ENCODE results near the gene PRR22.

Gene PRR22

DNA sequence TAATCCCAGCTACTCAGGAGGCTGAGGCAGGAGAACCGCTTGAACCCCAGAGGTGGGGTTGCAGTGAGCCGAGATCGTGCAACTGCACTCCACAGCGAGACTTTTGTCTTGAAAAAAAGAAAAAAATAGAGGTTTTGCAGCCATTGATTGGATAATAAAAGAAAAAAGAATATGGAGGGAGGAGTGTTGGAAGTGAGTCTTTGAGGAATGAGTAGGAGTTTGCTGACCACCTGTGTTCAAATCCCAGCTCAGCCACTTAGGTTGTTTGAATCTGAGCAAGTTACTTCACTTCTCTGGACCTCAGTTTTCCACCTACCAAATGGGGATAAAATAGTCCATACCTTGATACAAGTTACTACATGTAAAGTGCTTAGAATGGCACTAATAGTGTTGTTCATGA is 26.6 kb upstream of the PRR22 start:
- Histone ChIP-seq H3K18ac (ENCODE audit: low read length) (no peak overlapping the region), H3K4ac (ENCODE audit: low read length) (no peak overlapping the region), H4K8ac (ENCODE audit: low read depth, low read length) (no peak overlapping the region), H3K79me1 (ENCODE audit: low read depth, low read length) (peaks cover 2% of the 10 kb centered on the region), H2BK15ac (ENCODE audit: low read length) (no peak overlapping the region), H2BK5ac (ENCODE audit: low read length) (no peak overlapping the region), H3K14ac (ENCODE audit: low read length) (no peak overlapping the region), H2BK12ac (ENCODE audit: low read length) (no peak overlapping the region), H3K9ac (ENCODE audit: low read depth, low read length, poor library complexity) (no peak overlapping the region), H2AFZ (ENCODE audit: low read length) (no peak overlapping the region), H3K4me3 (ENCODE audit: low read length in 2 of 2) (no peak overlapping the region), H3K4me2 (ENCODE audit: insufficient read depth, low read length, poor library complexity, severe bottlenecking) (no peak overlapping the region), H4K91ac (ENCODE audit: low read depth, low read length, poor library complexity) (no peak overlapping the region), H3K9me3 (replicated peaks in 1 of 2; ENCODE audit: control insufficient read depth in 2 of 2, insufficient read depth in 1 of 2, low read depth in 1 of 2, low read length in 2 of 2) (no peaks in the 10 kb centered on the region), H2BK120ac (ENCODE audit: low read depth, low read length) (no peak overlapping the region), H2AK5ac (ENCODE audit: low read depth, low read length) (no peak overlapping the region), H3K27me3 (ENCODE audit: control insufficient read depth in 3 of 3, insufficient read depth in 3 of 3, low read depth in 1 of 3, low read length in 3 of 3) (peaks cover 0 to 2% (median 0%) of the 10 kb centered on the region in 3 experiments), H3K4me1 (ENCODE audit: control insufficient read depth in 2 of 2, insufficient read depth in 1 of 2, low read depth in 1 of 2, low read length in 2 of 2) (peaks cover 2 to 7% of the 10 kb centered on the region in 2 donors), H3K36me3 (replicated peaks in 1 of 2; ENCODE audit: control insufficient read depth in 2 of 2, insufficient read depth in 2 of 2, low read length in 2 of 2) (no peaks in the 10 kb centered on the region), H3K27ac (replicated peaks; ENCODE audit: low read length) (no peak overlapping the region), H3K23ac (ENCODE audit: low read depth, low read length, poor library complexity) (no peak overlapping the region)
- DNase-seq (ENCODE audit: low spot score): no peak
- WGBS, 2 donors (ENCODE audit: extremely low coverage in 2 of 2, insufficient read length in 2 of 2, insufficient replicate concordance in 1 of 2): no CpG with 5 or more reads among the region's 4 CpGs

DNA sequence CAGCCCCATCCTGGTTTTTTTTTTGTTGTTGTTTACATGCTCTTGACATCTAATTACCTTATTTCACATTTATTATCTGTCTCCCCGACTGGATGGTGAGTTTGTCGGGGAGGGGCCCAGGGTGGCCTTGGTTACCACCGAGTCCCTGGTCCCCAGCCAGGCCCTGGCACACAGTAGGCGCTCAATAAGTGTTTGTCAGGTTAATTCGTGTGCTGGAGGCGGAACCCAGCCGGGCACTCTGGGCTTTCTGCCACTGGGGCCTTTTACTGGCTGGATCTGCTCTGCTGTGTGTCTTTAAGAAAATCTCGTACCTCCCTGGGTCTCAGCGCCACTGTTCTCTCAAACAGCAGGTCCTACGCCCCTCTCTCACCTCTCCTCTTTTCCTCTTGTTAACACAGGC is 24.9 kb upstream of the PRR22 start:
- Histone ChIP-seq H3K27me3 (ENCODE audit: control insufficient read depth in 3 of 3, insufficient read depth in 3 of 3, low read depth in 1 of 3, low read length in 3 of 3) (peaks cover 0 to 12% (median 7%) of the 10 kb centered on the region in 3 experiments), H2BK5ac (ENCODE audit: low read length) (no peak overlapping the region), H3K14ac (ENCODE audit: low read length) (no peak overlapping the region), H2AFZ (ENCODE audit: low read length) (no peak overlapping the region), H3K4me1 (ENCODE audit: control insufficient read depth in 2 of 2, insufficient read depth in 1 of 2, low read depth in 1 of 2, low read length in 2 of 2) (peaks cover 5 to 8% of the 10 kb centered on the region in 2 donors), H3K9ac (ENCODE audit: low read depth, low read length, poor library complexity) (no peak overlapping the region), H3K4me3 (ENCODE audit: low read length in 2 of 2) (no peak overlapping the region), H3K4me2 (ENCODE audit: insufficient read depth, low read length, poor library complexity, severe bottlenecking) (no peak overlapping the region), H2BK12ac (ENCODE audit: low read length) (no peak overlapping the region), H3K9me3 (replicated peaks in 1 of 2; ENCODE audit: control insufficient read depth in 2 of 2, insufficient read depth in 1 of 2, low read depth in 1 of 2, low read length in 2 of 2) (no peaks in the 10 kb centered on the region), H3K23ac (ENCODE audit: low read depth, low read length, poor library complexity) (no peak overlapping the region), H2BK15ac (ENCODE audit: low read length) (no peak overlapping the region), H2BK120ac (ENCODE audit: low read depth, low read length) (no peak overlapping the region), H3K4ac (ENCODE audit: low read length) (no peak overlapping the region), H4K8ac (ENCODE audit: low read depth, low read length) (no peak overlapping the region), H2AK5ac (ENCODE audit: low read depth, low read length) (no peak overlapping the region), H3K36me3 (replicated peaks in 1 of 2; ENCODE audit: control insufficient read depth in 2 of 2, insufficient read depth in 2 of 2, low read length in 2 of 2) (no peaks in the 10 kb centered on the region), H3K79me1 (ENCODE audit: low read depth, low read length) (peaks cover 4% of the 10 kb centered on the region), H4K91ac (ENCODE audit: low read depth, low read length, poor library complexity) (no peak overlapping the region), H3K27ac (replicated peaks; ENCODE audit: low read length) (no peak overlapping the region), H3K18ac (ENCODE audit: low read length) (no peak overlapping the region)
- no CpG with 5 or more reads among the region's 10 CpGs for WGBS, 2 donors (ENCODE audit: extremely low coverage in 2 of 2, insufficient read length in 2 of 2, insufficient replicate concordance in 1 of 2)
- DNase-seq (ENCODE audit: low spot score): no peak

DNA sequence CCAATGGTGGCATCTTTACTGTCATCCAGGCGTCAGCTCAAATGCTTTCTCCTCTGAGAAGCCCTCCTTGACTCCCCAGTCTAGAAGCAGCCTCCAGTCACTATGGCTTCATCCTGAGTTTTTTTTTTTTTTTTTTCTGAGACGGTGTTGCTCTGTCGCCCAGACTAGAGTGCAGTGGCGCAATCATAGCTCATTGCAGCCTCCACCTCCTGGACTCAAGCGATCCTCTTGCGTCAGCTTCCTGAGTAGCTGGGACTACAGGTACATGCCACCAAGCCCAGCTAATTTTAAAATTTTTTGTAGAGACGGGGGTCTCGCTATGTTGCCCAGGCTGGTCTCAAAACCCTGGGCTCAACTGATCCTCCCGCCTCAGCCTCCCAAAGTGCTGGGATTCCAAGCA is 24.5 kb upstream of the PRR22 start:
- Histone ChIP-seq H3K79me1 (ENCODE audit: low read depth, low read length) (peaks cover 4% of the 10 kb centered on the region), H3K4me1 (ENCODE audit: control insufficient read depth in 2 of 2, insufficient read depth in 1 of 2, low read depth in 1 of 2, low read length in 2 of 2) (peaks cover 8% of the 10 kb centered on the region in 2 donors), H3K27me3 (ENCODE audit: control insufficient read depth in 3 of 3, insufficient read depth in 3 of 3, low read depth in 1 of 3, low read length in 3 of 3) (peaks cover 0 to 13% (median 8%) of the 10 kb centered on the region in 3 experiments)

GRCh38 chr19:5808120-5808816 is 23.7 kb upstream of the PRR22 start:
- peaks cover 0 to 13% (median 12%) of the 10 kb centered on the region in 3 experiments for H3K27me3 ChIP-seq (ENCODE audit: control insufficient read depth in 3 of 3, insufficient read depth in 3 of 3, low read depth in 1 of 3, low read length in 3 of 3)
- no peak overlapping the region for H3K4ac ChIP-seq (ENCODE audit: low read length)
- H4K8ac ChIP-seq (ENCODE audit: low read depth, low read length): no peak overlapping the region
- no peak overlapping the region for H2AK5ac ChIP-seq (ENCODE audit: low read depth, low read length)
- H3K4me2 ChIP-seq (ENCODE audit: insufficient read depth, low read length, poor library complexity, severe bottlenecking): no peak overlapping the region
- no peak overlapping the region for H2BK120ac ChIP-seq (ENCODE audit: low read depth, low read length)
- peaks cover 0 to 5% of the 10 kb centered on the region in 2 donors for H3K9me3 ChIP-seq (replicated peaks in 1 of 2; ENCODE audit: control insufficient read depth in 2 of 2, insufficient read depth in 1 of 2, low read depth in 1 of 2, low read length in 2 of 2)
- no peak overlapping the region for H3K4me3 ChIP-seq (ENCODE audit: low read length in 2 of 2)
- H3K4me1 ChIP-seq (ENCODE audit: control insufficient read depth in 2 of 2, insufficient read depth in 1 of 2, low read depth in 1 of 2, low read length in 2 of 2): peaks cover 11 to 14% of the 10 kb centered on the region in 2 donors
- no CpG with 5 or more reads among the region's 21 CpGs for WGBS, 2 donors (ENCODE audit: extremely low coverage in 2 of 2, insufficient read length in 2 of 2, insufficient replicate concordance in 1 of 2)
- H3K36me3 ChIP-seq (replicated peaks in 1 of 2; ENCODE audit: control insufficient read depth in 2 of 2, insufficient read depth in 2 of 2, low read length in 2 of 2): no peaks in the 10 kb centered on the region
- H4K91ac ChIP-seq (ENCODE audit: low read depth, low read length, poor library complexity): no peak overlapping the region
- no peak overlapping the region for H3K18ac ChIP-seq (ENCODE audit: low read length)
- no peak for DNase-seq (ENCODE audit: low spot score)
- no peak overlapping the region for H3K23ac ChIP-seq (ENCODE audit: low read depth, low read length, poor library complexity)
- H2AFZ ChIP-seq (ENCODE audit: low read length): no peak overlapping the region
- H3K9ac ChIP-seq (ENCODE audit: low read depth, low read length, poor library complexity): no peak overlapping the region
- no peak overlapping the region for H2BK12ac ChIP-seq (ENCODE audit: low read length)
- peaks cover 4% of the 10 kb centered on the region for H3K79me1 ChIP-seq (ENCODE audit: low read depth, low read length)
- no peak overlapping the region for H2BK15ac ChIP-seq (ENCODE audit: low read length)
- H2BK5ac ChIP-seq (ENCODE audit: low read length): no peak overlapping the region
- no peak overlapping the region for H3K14ac ChIP-seq (ENCODE audit: low read length)
- H3K27ac ChIP-seq (replicated peaks; ENCODE audit: low read length): no peak overlapping the region

More for the DNA sequence above, 24.5 kb upstream of the PRR22 start:
- Histone ChIP-seq H2AFZ (ENCODE audit: low read length) (no peak overlapping the region), H2BK15ac (ENCODE audit: low read length) (no peak overlapping the region), H2BK120ac (ENCODE audit: low read depth, low read length) (no peak overlapping the region), H3K9me3 (replicated peaks in 1 of 2; ENCODE audit: control insufficient read depth in 2 of 2, insufficient read depth in 1 of 2, low read depth in 1 of 2, low read length in 2 of 2) (no peaks in the 10 kb centered on the region), H3K4me2 (ENCODE audit: insufficient read depth, low read length, poor library complexity, severe bottlenecking) (no peak overlapping the region), H3K23ac (ENCODE audit: low read depth, low read length, poor library complexity) (no peak overlapping the region), H2BK5ac (ENCODE audit: low read length) (no peak overlapping the region), H2BK12ac (ENCODE audit: low read length) (no peak overlapping the region), H3K36me3 (replicated peaks in 1 of 2; ENCODE audit: control insufficient read depth in 2 of 2, insufficient read depth in 2 of 2, low read length in 2 of 2) (no peaks in the 10 kb centered on the region), H3K9ac (ENCODE audit: low read depth, low read length, poor library complexity) (no peak overlapping the region), H3K4ac (ENCODE audit: low read length) (no peak overlapping the region), H2AK5ac (ENCODE audit: low read depth, low read length) (no peak overlapping the region), H4K8ac (ENCODE audit: low read depth, low read length) (no peak overlapping the region), H3K14ac (ENCODE audit: low read length) (no peak overlapping the region), H3K4me3 (ENCODE audit: low read length in 2 of 2) (no peak overlapping the region), H3K18ac (ENCODE audit: low read length) (no peak overlapping the region), H3K27ac (replicated peaks; ENCODE audit: low read length) (no peak overlapping the region), H4K91ac (ENCODE audit: low read depth, low read length, poor library complexity) (no peak overlapping the region)
- no peak for DNase-seq (ENCODE audit: low spot score)
- WGBS, 2 donors (ENCODE audit: extremely low coverage in 2 of 2, insufficient read length in 2 of 2, insufficient replicate concordance in 1 of 2): no CpG with 5 or more reads among the region's 9 CpGs
